NCI-H1694 (cell line): ENCODE measurements around the gene USP24.
"Not testable (repeated sequence)": the region's sequence is repeated elsewhere in the genome, so short reads cannot be mapped to it uniquely, and the experiment has no call there.

Experiments used
- DNase-seq: peaks from one replicate; lab custom pipeline; 2025; lab: John Stamatoyannopoulos, UW

USP24 gene

DNA sequence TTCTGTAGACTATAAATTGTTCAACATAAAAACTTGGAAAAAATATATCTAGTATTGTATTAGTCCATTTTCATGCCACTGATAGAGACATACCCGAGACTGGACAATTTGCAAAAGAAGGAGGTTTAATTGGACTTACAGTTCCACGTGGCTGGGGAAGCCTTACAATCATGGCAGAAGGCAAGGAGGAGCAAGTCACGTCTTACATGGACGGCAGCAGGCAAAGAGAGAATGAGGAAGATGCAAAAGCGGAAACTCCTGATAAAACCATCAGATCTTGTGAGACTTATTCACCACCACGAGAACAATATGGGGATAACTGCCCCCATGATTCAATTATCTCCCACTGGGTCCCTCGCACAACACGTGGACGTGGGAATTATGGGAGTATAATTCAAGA, 15.4 kb downstream of the USP24 start:
- not testable (repeated sequence) for DNase-seq

DNA sequence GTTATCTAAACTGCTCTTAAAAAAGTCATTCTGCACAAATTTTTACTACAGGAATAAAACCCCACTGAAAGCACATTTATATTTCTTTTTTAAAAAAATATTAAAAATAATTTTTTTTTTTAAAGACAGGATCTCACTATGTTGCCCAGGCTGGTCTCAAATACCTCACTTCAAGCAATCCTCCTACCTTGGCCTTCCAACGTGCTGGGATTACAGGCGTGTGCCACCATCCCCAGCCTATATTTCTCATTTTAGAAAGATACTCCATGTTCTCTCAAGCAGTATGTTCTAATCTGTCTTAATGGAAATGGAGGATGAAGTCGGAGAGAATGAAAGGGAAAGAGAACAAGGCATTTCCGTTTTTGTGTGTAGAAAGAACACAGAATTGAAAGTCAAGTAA, 17.1 kb downstream of the USP24 start:
- no peak for DNase-seq

DNA sequence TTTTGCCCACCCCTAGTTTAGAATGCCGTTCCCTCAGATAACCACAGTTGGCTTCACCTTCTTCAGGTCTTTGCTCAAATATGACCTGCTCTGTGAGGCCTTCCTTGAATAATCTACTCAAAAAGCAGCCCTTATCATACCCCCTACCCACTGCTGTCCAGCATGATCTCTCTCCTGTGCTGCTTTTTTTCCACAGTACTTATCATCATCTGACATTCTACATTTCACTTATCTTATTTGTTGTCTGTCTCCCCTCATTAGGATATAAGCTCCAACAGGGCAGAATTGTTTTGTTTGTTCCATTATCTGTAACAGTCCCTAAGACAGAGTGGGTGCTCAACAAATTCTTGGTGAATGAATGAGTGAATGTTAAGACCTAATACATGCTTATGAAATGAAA, 18.1 kb downstream of the USP24 start:
- no peak for DNase-seq

DNA sequence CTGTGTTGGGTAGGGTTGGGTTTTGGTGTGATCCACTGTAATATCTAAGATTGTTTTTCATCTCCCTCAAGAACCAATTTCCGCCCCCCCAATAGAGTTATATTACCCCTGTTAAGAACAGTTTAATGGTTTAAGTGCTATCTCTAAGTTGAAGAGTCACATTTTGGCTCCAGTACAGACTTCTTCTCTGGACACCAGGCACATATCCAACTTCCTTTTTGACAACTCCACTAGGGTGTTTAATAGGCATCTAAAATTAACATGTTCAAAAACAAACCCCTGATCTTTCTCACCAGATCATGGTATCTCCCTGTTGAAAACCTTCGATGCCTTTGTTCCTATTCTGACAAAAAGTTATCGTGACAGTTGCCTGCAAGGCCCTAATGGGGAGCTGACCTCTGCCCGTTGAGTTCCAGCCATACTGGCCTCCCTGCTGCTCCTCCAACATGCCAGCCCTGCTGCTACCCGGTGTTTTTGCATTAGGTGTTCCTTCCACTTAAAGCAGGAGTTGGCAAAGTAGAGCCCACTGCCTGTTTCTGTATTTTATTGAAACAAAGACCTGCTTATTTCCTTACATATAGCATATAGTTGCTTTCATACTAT, 18.6 kb downstream of the USP24 start:
- no peak for DNase-seq

DNA sequence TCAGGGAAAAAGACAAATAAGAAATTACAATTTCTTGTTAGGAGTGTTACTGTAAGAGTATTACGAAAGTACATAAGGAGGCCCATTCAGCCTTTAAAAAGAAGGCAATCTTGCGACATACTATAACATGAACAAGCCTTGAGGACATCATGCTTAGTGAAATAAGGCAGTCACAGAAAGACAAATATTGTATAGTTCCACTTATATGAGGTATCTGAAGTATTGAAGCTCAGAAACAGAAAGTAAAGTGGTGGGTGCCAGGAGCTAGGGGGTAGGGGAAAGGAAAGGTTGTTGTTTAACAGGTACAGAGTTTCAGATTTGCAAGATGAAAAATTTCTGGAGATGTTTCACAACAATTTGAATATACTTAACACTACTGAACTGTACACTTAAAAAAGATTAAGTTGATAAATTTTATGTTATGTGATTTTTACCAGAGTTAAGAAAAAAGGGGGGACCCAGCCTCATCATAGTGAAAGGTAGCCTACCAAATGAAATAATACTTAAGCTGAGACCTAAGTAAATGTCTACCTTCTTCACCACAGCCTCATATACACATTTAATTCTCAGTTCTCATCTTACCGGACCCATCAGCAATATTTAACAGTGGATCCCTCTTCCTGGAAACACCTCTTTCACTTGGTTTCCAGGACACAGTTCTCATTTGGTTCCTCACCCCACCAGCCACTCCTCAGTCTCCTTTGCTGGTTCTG, 19.5 kb downstream of the USP24 start:
- no peak for DNase-seq

DNA sequence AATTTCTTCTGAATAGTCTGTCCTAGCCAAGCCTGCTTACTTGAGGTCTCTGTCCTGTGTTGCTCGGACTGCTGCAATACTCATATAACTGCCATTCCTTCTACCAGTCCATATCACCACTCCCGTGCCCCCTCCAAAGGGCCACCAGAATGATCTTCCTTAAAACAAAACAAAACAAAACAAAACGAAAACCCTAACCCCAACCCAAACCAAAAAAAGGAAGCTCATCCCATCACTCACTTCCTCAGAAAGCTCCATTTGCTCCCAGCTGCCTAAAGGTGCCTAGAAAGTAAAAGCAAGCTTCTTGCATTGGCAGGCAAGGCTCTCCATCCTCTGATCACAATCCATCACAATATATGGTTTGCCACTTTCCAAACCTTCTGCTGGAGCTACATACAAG, 20.3 kb downstream of the USP24 start:
- DNase-seq, result no peak

DNA sequence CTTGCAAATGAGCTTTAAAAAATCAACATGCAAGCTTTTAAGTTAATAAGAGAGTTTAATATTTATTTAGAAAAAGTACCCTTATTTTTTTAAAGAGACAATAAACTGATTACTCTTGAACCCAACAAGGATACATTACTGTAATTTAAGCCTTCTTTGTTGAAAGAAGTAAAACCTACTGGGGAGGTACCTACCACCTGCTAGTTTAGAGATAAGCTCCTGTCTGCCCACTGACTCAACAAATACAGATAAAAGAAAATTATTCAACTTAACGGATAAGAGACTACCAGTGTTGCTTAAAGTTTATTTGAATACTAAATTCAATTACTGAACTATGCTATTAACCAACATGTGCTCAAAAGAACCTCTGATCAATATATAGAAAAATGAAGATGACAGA, 23.1 kb downstream of the USP24 start:
- no peak for DNase-seq

DNA sequence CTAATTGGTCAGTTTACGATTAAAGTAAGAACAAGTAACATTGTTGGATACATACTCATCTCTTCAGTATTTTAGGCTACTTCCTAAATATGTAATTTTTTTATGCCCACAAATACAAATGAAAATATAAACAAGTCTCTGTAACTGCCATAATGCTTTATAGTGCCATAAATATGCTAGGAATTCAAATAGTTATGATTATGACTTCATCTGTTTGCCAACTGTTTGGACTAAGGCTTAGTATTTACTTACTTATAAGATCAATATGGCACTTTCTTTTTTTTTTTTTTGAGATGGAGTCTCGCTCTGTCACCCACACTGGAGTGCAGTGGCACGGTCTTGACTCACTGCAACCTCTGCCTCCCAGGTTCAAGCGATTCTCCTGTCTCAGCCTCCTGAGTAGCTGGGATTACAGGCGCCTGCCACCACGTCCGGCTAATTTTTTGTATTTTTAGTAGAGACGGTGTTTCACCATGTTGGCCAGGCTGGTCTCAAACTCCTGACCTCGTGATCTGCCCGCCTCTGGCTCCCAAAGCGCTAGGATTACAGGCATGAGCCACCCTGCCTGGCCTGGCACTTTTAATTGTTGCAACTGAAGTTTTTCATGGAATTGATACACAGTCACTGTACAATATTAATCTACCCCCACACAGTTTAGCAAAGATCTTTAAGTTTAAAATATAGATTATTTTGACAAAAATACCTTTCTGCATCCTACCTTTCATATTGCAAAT, 23.8 kb downstream of the USP24 start:
- DNase-seq, result not testable (repeated sequence)

DNA sequence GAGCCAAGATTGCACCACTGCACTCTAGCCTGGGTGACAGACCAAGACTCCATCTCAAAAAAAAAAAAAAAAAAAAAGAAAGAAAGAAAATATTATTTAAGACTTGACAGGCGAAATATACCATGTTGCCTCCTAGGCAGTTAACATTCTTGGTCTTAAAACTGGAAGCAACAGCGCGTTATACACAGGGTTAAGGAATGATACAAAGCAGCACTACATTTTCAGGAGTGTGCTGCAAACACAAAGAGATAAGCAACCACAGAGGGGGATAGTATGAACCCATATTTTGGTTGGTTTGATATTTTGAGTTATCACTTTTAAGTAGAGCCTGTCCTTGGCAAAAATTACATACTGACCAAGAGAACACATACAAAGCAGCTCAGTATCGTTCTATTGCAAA, 25.1 kb downstream of the USP24 start:
- DNase-seq, result no peak

DNA sequence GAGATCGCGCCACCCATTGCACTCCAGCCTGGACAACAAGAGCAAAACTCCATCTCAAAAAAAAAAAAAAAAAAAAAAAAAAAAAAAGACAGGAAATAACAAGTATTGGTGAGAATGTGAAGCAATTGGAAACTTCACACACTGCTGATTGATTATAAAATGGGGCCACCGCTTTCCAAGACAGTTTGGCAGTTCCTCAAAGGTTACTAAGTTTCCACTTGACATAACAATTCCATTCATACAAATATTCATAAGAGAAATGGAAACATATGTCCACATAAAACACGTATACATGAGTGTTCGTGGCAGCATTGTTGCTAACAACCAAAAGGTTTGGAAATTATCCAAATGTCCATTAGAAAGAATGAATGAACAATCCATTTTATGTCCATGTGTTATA, 26.3 kb downstream of the USP24 start:
- no peak for DNase-seq

DNA sequence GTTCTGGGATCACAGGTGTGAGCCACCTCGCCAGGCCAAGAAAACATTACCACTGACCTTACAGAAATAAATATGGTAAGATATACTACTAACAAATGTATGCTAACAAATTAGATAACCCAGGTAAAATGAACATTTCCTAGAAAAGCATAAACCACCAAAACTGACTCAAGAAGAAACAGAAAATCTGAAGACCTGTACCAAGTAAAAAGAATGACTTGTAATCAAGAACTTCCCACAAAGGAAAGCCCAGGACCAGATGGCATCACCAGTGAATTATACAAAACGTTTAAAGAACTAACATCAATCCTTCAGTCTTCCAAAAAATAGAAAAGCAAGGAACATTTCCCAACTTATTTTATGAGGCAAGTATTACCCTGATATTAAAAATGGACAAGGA, 29.3 kb downstream of the USP24 start:
- no peak for DNase-seq

DNA sequence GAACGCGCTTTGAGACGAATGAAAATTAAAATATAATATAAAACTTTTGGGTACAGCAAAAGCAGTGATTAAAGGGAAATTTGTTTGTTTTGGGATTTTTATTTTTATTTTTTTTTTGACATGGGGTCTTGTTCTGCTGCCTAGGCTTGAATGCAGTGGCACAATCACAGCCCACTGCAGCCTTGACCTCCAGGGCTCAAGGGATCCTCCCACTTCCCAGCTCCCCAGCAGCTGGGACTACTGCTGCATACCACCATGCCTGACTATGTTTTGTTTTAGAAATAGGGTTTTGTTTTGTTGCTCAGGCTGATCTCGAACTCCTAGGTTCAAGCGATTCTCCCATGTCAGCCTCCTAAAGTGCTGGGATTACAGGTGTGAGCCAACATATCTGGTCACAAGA, 30.3 kb downstream of the USP24 start:
- DNase-seq, result no peak

DNA sequence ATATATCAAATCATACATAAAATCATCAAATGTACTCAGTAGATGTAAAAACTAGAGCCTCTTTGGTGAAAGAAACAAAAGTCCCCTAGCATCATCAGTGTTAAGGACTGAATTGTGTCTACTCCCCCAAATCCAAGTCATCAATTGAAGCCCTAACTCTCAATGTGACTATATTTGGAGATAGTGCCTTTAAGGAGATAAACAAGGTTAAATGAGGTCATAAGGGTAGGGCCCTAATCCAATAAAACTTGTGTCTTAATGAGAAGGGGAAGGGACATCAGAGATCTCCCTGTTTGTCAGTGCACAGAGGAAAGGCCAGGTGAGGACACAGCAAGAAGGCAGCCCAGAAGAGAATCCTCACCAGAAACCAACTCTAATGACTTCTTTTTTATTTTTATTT, 33.5 kb downstream of the USP24 start:
- no peak for DNase-seq

DNA sequence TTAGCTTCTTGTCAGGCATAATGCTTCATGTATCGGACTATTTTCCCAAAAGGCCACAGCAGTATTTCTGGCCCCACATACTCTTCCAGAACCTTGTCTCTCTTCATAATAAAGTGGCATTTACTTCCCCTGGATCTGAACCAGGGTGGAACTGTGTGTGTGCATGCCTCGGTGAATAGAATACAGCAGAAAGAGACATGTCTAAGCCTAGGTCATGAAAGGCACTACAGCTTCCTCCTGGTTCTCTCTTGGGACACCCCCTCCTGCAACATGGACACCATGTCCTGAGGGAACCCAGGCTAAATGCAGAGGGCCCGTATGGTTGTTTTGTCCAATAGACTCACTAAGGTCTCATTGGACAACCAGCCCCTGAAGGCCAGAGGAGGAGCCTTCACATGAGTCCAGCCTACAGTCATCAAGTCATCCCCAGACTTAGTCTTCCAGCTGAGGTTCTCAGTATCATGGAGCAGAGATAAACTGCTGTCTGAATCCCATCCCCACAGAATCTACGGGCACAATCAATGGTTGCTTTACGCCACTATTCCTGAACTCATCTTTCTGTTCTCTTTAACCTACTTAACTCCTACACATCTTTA, 35.0 kb downstream of the USP24 start:
- DNase-seq, result no peak

DNA sequence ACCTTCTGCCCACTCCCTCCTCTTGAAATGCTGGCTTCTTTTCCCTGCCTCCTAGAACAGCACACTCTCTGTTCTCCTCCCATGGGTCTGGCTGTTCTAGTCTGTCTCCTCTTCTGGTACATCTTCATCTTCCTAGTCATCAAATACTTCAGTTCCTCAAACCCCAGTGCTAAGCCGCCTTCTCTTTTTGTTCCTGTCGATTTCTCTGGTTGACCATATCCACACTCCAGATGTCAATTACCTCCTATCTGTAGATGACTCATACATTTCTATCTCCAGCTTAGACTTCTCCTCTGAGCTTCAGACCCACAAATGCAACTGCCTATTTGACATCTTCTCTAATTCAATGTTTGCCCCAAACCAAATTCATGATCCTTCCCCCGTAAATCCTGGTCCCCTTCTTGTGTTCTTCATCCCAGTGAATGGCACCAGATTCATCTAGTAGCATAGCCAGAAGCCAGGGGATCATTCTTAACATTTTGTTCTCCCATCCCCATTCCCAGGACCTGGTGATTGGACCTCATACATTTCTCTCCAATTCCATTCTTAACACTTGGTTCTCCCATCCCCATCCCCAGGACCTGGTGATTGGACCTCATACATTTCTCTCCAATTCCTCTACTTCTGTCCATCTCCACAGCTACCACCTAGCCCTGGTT, 35.9 kb downstream of the USP24 start:
- DNase-seq, result no peak

DNA sequence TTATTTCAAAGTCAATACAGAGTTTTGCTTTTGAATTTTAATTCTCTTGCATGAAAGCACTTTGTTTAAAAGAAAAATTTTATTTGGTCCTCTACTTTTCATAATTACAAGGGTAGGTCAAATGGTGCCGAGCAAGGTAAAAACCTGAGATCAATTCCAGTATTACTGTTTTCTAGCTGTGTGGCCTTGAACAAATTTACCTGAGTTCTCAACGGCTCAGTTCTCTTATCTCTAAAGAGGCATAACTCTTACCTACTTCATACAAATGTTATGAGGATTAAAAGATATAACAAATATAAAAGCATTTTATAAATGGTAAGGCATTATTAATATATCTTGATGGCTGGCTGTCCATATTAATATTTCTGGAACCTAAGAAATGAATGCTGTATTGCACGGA, 42.5 kb downstream of the USP24 start:
- DNase-seq, result no peak

DNA sequence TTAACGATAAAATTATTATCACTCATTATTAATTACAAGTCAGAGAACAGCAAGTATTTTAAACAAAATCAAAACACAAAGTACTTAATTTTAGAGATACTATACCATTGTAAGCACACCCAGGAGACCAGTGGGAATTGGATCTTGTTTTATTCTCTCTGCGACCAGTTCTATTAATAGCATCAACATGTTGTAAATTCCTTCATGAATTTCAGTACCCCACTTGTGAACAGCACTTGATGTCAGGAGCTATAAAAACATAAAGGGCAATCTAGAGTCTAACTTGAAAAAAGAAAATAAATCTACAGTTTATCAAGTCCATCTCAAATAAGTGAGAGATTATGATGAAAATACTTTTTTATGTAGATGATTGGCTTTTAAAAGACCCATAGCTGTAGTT, 42.9 kb downstream of the USP24 start:
- no peak for DNase-seq

DNA sequence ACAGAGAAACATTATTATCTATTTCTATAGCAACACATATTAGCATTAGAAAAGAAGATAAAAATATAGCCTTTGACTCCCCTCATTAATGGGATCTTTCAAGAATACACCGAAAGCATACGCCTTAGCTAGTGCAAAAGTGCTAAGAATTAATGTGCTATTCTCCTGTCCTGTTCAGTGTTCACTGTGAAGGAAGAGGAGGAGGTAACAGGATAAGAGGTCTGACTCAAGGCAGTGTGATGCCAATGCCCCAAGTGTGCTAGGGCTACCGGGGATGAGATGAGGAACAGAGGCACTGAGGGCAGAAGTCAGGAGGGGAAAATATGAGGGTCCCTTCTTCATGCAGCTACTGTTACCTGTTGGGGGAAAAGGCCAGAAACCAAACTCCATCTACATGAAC, 43.5 kb downstream of the USP24 start:
- no peak for DNase-seq

DNA sequence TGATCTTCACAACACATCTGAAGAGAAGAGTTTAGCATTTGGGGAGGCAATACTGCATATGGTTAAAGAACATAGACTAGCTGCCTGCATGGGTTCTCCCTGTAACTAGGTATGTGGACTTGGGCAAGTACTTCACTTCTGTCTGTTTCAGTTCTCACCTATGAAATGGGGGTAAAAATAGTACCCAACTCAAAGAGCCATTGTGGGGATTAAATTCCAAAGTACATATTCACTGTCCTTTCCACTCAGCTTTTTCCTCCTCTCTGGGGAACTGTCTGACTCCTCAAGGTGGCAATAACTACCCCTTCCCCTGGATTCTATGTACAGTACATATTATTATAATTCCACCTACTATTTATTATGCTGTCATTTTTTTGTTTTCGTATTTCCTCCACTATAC, 44.7 kb downstream of the USP24 start:
- DNase-seq, result no peak

DNA sequence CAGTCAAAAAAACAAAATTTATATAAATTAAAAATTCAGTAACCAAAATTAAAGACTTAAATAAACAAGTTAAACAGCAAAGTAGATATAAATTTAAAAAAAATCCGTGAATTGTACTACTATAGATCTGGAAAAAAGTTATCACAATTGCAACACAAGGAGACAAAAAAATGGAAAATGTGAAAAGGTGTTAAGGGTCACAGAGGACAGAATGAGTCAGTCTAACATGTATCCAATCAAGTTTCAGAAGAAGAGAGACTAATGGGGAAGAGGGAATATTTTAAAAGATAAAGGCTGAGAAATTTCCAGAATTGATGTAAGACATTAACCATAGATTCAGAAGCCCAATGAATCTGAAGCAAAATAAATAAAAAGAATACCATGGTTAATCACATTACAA, 46.0 kb downstream of the USP24 start:
- DNase-seq, result no peak

DNA sequence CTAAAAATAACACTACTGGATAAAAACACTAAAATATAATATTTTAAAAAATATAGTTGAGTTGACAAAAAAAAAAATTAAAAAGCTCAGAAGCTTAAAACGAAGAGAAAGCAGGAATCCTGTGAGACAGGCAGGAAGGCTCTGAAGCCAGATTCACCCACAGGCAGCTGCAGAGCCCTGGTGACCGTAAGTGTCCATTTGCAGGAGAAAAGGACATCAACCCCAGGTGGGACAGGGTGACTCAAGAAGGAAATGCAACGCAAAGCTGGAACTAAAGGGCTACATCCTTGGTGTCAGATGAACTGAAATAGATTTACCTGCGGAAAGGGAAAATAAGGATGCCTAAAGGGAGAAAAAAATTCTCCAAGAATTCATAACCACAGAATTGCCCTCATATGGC, 46.8 kb downstream of the USP24 start:
- no peak for DNase-seq

DNA sequence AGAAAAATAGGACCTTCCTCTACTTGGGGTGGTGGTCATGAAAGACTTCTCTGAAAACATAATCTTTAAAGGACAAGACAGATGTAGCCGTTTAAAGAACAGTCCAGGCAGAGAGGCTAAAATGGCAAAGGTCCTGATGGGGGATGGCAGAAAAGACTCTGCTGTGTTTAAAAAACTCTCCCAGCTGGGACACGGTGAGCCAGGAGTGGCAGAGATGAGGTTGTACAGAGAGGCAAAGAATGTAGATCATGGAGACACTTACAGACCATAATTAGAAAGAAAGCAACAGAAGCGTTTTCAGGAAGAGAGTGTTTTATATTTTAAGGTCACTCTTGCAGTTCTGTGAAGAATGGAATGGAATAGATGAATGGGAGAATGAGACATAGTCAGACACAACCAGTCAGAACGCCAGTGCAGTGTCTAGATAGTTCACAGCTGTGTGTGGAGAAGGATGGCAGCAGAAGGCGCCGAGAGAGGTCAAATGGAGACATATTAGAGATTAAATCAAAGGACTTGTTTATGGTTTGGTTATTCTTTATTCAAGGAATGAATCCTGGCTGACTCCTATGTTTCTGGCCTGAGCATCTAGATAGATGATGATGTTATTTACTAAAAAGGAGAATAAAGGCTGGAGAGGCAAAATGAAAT, 47.8 kb downstream of the USP24 start:
- DNase-seq, result no peak
